HFF-Myc (cell line): ENCODE measurements around the gene TENT5A.

ENCODE experiments used
- DNase-seq: peaks from one replicate; pipeline ENCODE4 v3.0.0-alpha.2; 2011; ENCODE audit warnings: low read depth; ENCODE audit errors: extremely low read depth
- H3K4me3 ChIP-seq: replicated peaks from 2 replicates; pipeline ENCODE4 v1.5.1; 2011; ENCODE audit warnings: low read depth, mild to moderate bottlenecking, control low read depth, low read length
- CTCF ChIP-seq: IDR thresholded peaks from 2 replicates; pipeline ENCODE4 v1.5.1; 2012; ENCODE audit warnings: mild to moderate bottlenecking, low read depth, low read length, control low read depth; ENCODE audit errors: missing control alignments

The TENT5A gene

GRCh38 chr6:81762606-81763005, 10.1 kb upstream of the TENT5A start:
- DNase-seq = no peak
- no peak for TF ChIP-seq CTCF
- no peak overlapping the region for H3K4me3 ChIP-seq

- no peak overlapping the region for H3K4me3 ChIP-seq
- no peak for DNase-seq
- TF ChIP-seq CTCF = no peak
Observed at GRCh38 chr6:81762132-81762531, 9.7 kb upstream of the TENT5A start.

GRCh38 chr6:81761197-81761596, 8.7 kb upstream of the TENT5A start:
- no peak overlapping the region for H3K4me3 ChIP-seq
- no peak for TF ChIP-seq CTCF
- DNase-seq = no peak

- no peak for TF ChIP-seq CTCF
- no peak overlapping the region for H3K4me3 ChIP-seq
- no peak for DNase-seq
Observed at GRCh38 chr6:81759782-81760181, 7.3 kb upstream of the TENT5A start.

- no peak for DNase-seq
- no peak overlapping the region for H3K4me3 ChIP-seq
- TF ChIP-seq CTCF = no peak
Observed at GRCh38 chr6:81758221-81758620, 5.7 kb upstream of the TENT5A start.

- H3K4me3 ChIP-seq = no peak overlapping the region
- DNase-seq = no peak
- no peak for TF ChIP-seq CTCF
Observed at GRCh38 chr6:81756690-81757089, 4.2 kb upstream of the TENT5A start.

- no peak for TF ChIP-seq CTCF
- DNase-seq = no peak
- H3K4me3 ChIP-seq = no peak overlapping the region
Observed at GRCh38 chr6:81755551-81755950, 3.1 kb upstream of the TENT5A start.
